ENCODE results near the gene COL6A6.
"Not testable (repeated sequence)": the region's sequence is repeated elsewhere in the genome, so short reads cannot be mapped to it uniquely, and the experiment has no call there.

COL6A6 gene

DNA sequence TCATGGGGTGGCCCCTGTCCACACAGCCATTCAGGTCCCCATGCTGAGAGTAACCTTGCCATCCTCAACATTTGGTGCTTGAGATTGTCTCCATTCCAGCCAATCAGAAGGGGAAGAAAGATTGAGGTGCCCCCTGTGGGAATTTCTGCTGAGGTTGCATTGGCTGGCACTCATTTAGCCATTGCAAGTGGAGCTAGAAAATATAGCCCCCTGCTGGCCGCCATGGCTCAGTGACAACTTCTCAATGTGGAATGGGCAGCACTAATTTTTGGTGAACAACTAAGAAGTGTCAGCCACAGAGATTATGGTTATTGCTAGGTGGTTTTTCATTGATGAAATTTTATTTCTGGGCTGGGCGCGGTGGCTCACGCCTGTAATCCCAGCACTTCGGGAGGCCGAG is 22.0 kb downstream of the COL6A6 start:
- peak; percentile 14 for DNase-seq

GRCh38 chr3:130543322-130543721 is 26.3 kb downstream of the COL6A6 start:
- no peak for DNase-seq

GRCh38 chr3:130546920-130547679 is 30.1 kb downstream of the COL6A6 start:
- DNase-seq, result no peak

GRCh38 chr3:130547680-130548065 is 30.7 kb downstream of the COL6A6 start:
- not testable (repeated sequence) for DNase-seq

DNA sequence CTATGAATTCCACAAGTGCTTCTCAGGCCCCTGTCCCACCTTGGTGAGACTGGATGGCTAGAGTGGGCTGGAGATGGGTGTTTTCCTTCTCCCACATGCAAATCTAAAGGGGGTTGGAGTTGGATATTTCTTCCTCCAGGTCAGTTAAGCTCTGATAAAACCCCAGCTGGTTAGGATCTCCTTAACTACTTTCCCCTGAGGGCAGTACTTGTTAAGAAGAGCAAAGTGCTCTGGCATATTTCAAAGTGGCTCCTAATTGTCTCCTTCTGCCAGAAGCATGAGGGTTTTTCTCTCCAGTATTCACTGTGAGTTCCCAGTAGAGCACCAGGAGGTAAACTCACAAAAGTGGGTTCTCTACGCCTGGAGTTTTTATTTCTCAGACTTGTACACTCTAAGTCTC is 31.4 kb downstream of the COL6A6 start:
- no peak for DNase-seq

- no peak for DNase-seq
Observed at GRCh38 chr3:130557336-130558035, 40.5 kb downstream of the COL6A6 start.

DNA sequence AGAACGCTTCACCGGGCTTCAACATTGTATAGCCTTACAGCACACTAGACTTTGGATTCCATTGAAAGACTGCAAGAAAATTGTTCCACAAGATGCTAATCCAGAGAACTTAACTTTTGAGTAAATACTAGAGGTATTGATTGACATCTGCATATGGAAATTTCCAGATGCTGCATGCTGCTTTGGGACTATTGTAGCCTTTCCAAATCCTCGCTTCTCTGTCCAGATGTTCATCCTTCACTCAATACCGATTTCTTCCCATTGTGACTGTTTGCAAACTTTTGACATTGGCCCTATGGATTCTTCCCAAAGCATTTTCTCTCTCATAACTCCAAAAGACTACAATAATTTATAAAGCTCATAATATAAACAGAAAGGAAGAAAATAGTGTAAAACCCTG is 41.4 kb downstream of the COL6A6 start:
- no peak for DNase-seq

DNA sequence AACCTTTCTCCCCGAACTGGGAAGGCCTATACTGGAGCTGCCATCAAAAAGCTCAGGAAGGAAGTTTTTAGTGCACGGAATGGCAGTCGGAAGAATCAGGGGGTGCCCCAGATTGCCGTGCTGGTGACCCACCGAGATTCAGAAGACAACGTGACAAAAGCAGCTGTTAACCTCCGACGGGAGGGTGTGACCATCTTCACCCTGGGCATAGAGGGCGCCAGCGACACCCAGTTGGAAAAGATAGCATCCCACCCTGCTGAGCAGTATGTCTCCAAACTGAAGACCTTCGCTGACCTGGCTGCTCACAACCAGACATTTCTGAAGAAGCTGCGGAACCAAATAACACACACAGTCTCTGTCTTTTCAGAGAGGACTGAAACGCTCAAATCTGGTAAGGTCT is 48.2 kb downstream of the COL6A6 start:
- no peak for DNase-seq
